ENCODE results near the gene GPR55.

- TF ChIP-seq CTCF (IDR thresholded peaks at IDR 0.05 in 8 of 11, conservative IDR thresholded peaks at IDR 0.05 in 3 of 11) (no peak), POLR2A (IDR thresholded peaks at IDR 0.05) (no peak), POLR2AphosphoS5 (IDR thresholded peaks at IDR 0.05) (no peak)
Measured at GRCh38 chr2:230953845-230954244, 28.8 kb upstream of the GPR55 start.
